Tibial nerve (tissue), 3 donors: Measurements from ENCODE around the gene SEPTIN11.

Experiments
- CTCF ChIP-seq, 5 experiments: fragments of 200-600 bp in 3 of 5; fragments of 450-650 bp in 2 of 5; sonication (generic) in 3 of 5; IDR thresholded peaks; one replicate each; pipeline ENCODE4 v1.5.1; 2016 to 2019; ENCODE audit warnings: antibody characterized with exemption in 5 of 5, mild to moderate bottlenecking in 3 of 5, moderate library complexity in 2 of 5
- POLR2A ChIP-seq, 2 donors: fragments of 450-650 bp; IDR thresholded peaks; one replicate each; pipeline ENCODE4 v1.6.1; 2017; ENCODE audit warnings: antibody characterized with exemption in 2 of 2, mild to moderate bottlenecking in 2 of 2, moderate library complexity in 2 of 2

- no peak for TF ChIP-seq CTCF (IDR thresholded peaks at IDR 0.05)
- TF ChIP-seq POLR2A (IDR thresholded peaks at IDR 0.05), result no peak
These were observed 46.9 kb downstream of the SEPTIN11 start for GRCh38 chr4:76996445-76996844.
